ENCODE data around the gene SPOUT1.
"Not testable (repeated sequence)": the region's sequence is repeated elsewhere in the genome, so short reads cannot be mapped to it uniquely, and the experiment has no call there.

SPOUT1 gene

DNA sequence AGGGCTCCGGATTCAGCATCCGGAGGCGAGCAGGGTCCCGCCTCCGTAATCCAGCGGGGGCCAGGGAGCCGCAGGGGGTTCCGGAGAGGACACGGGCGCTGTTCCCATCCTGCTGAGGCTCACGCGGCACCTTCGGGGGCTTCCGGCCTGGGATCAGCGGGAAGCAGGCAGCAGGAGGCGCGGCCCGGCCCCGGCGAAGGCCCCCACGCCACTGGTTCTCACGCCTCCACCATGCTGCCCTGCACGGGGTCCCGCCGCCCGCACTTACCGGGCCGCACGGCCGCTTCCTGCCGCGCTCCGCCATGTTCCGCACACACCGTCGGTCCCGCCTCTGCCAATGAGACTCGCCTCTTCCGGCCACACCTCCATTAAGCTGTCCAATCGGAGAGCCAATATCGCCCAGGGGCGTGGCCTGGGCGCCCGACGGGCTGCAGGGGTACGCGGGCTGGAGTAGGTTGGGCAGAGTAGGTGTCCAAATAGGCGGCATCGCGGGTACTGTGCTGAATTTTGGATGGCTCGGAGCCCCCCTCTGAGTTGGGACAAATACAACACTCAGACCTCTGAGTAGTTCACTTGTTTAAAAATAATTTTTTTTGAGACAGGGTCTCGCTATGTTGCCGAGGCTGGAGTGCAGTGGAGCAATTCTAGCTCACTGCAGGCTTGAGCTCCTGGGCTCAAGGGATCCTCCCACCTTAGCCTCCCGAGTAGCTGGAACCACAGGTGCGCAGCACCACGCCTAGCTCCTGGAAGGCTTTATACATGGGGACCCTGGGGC is at the start of gene SPOUT1:
Gene SPOUT1, minus strand, starts transcription at position 318 of the 775 bp plus-strand sequence. Its CDS starts 14 bp downstream, at position 304.
- TF ChIP-seq CTCF (conservative IDR thresholded peaks at IDR 0.05; ENCODE audit: control insufficient read depth, insufficient read depth, low read depth, low read length): no peak
- peak within 1 kb of the TSS; percentile 82 for H3K4me3 ChIP-seq (ENCODE audit: control insufficient read depth, low read depth, low read length)
- peak; percentile 84 for DNase-seq (ENCODE audit: low read depth)

GRCh38 chr9:128877852-128878251 is 48.3 kb upstream of the SPOUT1 start:
- no peak for TF ChIP-seq CTCF (conservative IDR thresholded peaks at IDR 0.05; ENCODE audit: control insufficient read depth, insufficient read depth, low read depth, low read length)
- H3K4me3 ChIP-seq (ENCODE audit: control insufficient read depth, low read depth, low read length): no peak overlapping the region
- DNase-seq (ENCODE audit: low read depth): no peak

DNA sequence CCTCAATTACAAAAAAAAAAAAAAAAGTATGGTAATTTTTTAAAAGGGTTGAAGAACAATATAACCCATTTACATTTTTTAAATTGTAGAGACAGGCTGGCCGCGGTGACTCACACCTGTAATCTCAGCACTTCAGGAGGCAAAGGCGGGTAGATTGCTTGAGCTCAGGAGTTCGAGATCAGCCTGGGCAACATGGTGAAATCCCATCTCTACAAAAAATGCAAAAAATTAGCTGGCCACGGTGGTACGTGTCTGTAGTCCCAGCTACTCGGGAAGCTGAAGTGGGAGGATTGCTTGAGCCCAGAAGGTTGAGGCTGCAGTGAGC is 41.3 kb upstream of the SPOUT1 start:
- not testable (repeated sequence) for H3K4me3 ChIP-seq (ENCODE audit: control insufficient read depth, low read depth, low read length); DNase-seq (ENCODE audit: low read depth)

- H3K4me3 ChIP-seq (ENCODE audit: control insufficient read depth, low read depth, low read length): no peak overlapping the region
- no peak for DNase-seq (ENCODE audit: low read depth)
- TF ChIP-seq CTCF (conservative IDR thresholded peaks at IDR 0.05; ENCODE audit: control insufficient read depth, insufficient read depth, low read depth, low read length): no peak
Measured at GRCh38 chr9:128870128-128870940, 40.7 kb upstream of the SPOUT1 start.

DNA sequence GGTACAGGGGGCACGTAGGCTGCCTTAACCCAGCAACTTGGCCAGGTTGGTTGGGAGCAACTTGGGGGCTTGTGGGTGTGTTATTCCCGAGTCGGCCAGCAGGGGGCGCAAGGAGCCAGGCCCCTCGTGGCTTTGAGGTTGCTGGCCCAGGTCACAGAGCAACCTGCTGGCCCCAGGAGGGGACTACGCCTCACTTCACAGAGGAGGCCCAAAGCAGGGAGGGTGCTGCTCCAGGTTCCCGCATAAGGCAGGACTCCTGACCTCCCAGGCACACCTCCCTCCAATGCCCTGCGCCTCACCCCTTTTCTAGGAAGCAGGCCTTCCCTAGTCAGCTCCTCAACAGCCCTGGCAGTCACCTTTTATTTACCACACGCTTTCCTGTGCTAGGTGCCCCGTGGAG is 34.1 kb upstream of the SPOUT1 start:
- DNase-seq (ENCODE audit: low read depth): peak; percentile 52
- H3K4me3 ChIP-seq (ENCODE audit: control insufficient read depth, low read depth, low read length): no peak overlapping the region
- peak; percentile 85 for TF ChIP-seq CTCF (conservative IDR thresholded peaks at IDR 0.05; ENCODE audit: control insufficient read depth, insufficient read depth, low read depth, low read length)

DNA sequence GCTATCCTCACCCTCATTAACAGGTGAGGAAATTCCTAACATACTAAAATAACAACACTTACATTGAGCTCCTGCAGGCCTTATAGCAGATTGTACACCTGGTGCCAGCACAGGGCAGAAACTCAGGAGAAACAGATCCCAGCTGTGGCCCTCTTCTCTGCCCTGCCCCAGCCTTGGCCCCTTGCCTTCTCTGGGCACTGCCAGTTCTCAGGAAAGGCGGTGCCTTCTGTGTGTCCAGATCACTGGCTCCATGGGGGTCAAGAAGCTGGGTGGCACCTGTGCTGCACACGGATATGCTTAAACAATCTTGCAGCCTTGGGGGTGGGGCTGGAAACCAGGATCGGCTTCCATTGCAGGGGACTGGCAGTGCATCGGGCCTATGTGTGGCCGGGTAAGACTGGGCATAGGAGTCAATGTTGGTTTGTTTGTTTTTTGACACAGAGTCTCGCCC is 32.8 kb upstream of the SPOUT1 start:
- DNase-seq (ENCODE audit: low read depth): no peak
- H3K4me3 ChIP-seq (ENCODE audit: control insufficient read depth, low read depth, low read length): no peak overlapping the region
- no peak for TF ChIP-seq CTCF (conservative IDR thresholded peaks at IDR 0.05; ENCODE audit: control insufficient read depth, insufficient read depth, low read depth, low read length)

GRCh38 chr9:128861501-128861900 is 31.9 kb upstream of the SPOUT1 start:
- no peak for DNase-seq (ENCODE audit: low read depth)
- no peak overlapping the region for H3K4me3 ChIP-seq (ENCODE audit: control insufficient read depth, low read depth, low read length)
- no peak for TF ChIP-seq CTCF (conservative IDR thresholded peaks at IDR 0.05; ENCODE audit: control insufficient read depth, insufficient read depth, low read depth, low read length)

Data from fibroblast of mammary gland (primary cell).